HCT116 (cell line): ENCODE measurements around the gene SF3B4. TPM values are rescaled to one million over a fixed set of nuclear protein-coding genes. Genes with fewer than 3 reads are reported as not detected.

Source experiments
- ATAC-seq: fragments of 200-7000 bp; cut with Tn5 transposase; 2 replicates; pipeline ENCODE4 v1.9.1; 2020; ENCODE audit warnings: mild to moderate bottlenecking, moderate library complexity
- BruUV-seq: library from RNA; stranded (reverse); fragments of 400-500 nt; replicated peaks from 2 replicates; lab custom pipeline; 2021; lab: Mats Ljungman, UMichigan
- CTCF ChIA-PET: fragments of 300-600 bp; sonication (Branson Sonifier 250); formaldehyde crosslinking; loops from one replicate; lab custom pipeline; 2021; ENCODE audit warnings: antibody characterized with exemption; lab: Charles Lee
- POLR2A ChIA-PET: fragments of 300-600, 350-600 bp; sonication (Branson Sonifier 250); formaldehyde crosslinking; loops from one replicate; lab custom pipeline; 2021; ENCODE audit warnings: antibody characterized with exemption; lab: Charles Lee
- RAD21 ChIA-PET, 2 experiments: fragments of 300-600 bp; sonication (Branson Sonifier 250); formaldehyde crosslinking; loops; one replicate each; lab custom pipeline; 2023; ENCODE audit warnings: low total read pairs in 2 of 2; ENCODE audit not compliant: uncharacterized antibody in 2 of 2, unreplicated experiment in 2 of 2, low non-redundant PET in 1 of 2; lab: Charles Lee
- DNase-seq: peaks from one replicate; pipeline ENCODE4 v3.0.0-alpha.2; 2010; ENCODE audit warnings: low read depth, low spot score
- H2AFZ ChIP-seq: fragments of 200-600 bp; shearing (Covaris generic), sonication (generic); 2 replicates; pipeline ENCODE4 v1.6.1; 2017; ENCODE audit warnings: low read depth, mixed run types, mixed read lengths, antibody characterized with exemption, low read length; ENCODE audit not compliant: poor library complexity, severe bottlenecking
- H3K27ac ChIP-seq: 2 replicates; pipeline ENCODE4 v1.5.1; 2012; ENCODE audit warnings: low read depth, low read length
- H3K27me3 ChIP-seq: fragments of 200-600 bp; sonication (generic); 2 replicates; pipeline ENCODE4 v1.6.1; 2016; ENCODE audit warnings: mixed run types, low read length, mixed read lengths; ENCODE audit not compliant: insufficient read depth
- H3K36me3 ChIP-seq, 2 experiments: fragments of 200-500 bp in 1 of 2; fragments of 200-600 bp in 1 of 2; sonication (Bioruptor generic) in 1 of 2; sonication (generic) in 1 of 2; 2 replicates each; pipeline versions ENCODE4 v1.5.1 to v1.6.1; 2014 to 2016; ENCODE audit warnings: low read length in 2 of 2, inconsistent platforms in 1 of 2, mixed read lengths in 1 of 2, mixed run types in 1 of 2; ENCODE audit not compliant: insufficient read depth in 2 of 2, control insufficient read depth in 1 of 2
- H3K4me1 ChIP-seq, 2 experiments: fragments of 200-600 bp in 1 of 2; sonication (generic) in 1 of 2; 2 replicates each; pipeline versions ENCODE4 v1.5.1 to v1.6.1; 2012 to 2017; ENCODE audit warnings: low read length in 2 of 2, inconsistent platforms in 1 of 2, mild to moderate bottlenecking in 1 of 2, mixed read lengths in 1 of 2, mixed run types in 1 of 2, moderate library complexity in 1 of 2; ENCODE audit not compliant: insufficient read depth in 2 of 2, control insufficient read depth in 1 of 2
- H3K4me2 ChIP-seq: fragments of 200-600 bp; sonication (generic); 2 replicates; pipeline ENCODE4 v1.6.1; 2017; ENCODE audit warnings: mixed run types, low read length, mixed read lengths
- H3K4me3 ChIP-seq, 2 experiments: fragments of 200-600 bp in 1 of 2; sonication (generic) in 1 of 2; replicated peaks in 1 of 2; 2 replicates each; pipeline ENCODE4 v1.5.1; 2011 to 2016; ENCODE audit warnings: low read length in 2 of 2, control low read depth in 1 of 2, low read depth in 1 of 2, mild to moderate bottlenecking in 1 of 2, mixed read lengths in 1 of 2, mixed run types in 1 of 2
- H3K79me2 ChIP-seq: fragments of 200-600 bp; sonication (generic); 2 replicates; pipeline ENCODE4 v1.6.1; 2017; ENCODE audit warnings: mild to moderate bottlenecking, mixed run types, low read length, moderate library complexity, mixed read lengths; ENCODE audit not compliant: insufficient read depth
- H3K9ac ChIP-seq: fragments of 200-600 bp; sonication (generic); 2 replicates; pipeline ENCODE4 v1.6.1; 2016; ENCODE audit warnings: low read length, mixed read lengths
- H3K9me2 ChIP-seq: fragments of 200-600 bp; sonication (generic), shearing (Covaris generic); 2 replicates; pipeline ENCODE4 v1.6.1; 2017; ENCODE audit warnings: mixed run types, mild to moderate bottlenecking, moderate library complexity; ENCODE audit not compliant: insufficient read depth
- H3K9me3 ChIP-seq, 2 experiments: fragments of 200-500 bp in 1 of 2; fragments of 200-600 bp in 1 of 2; sonication (Bioruptor generic) in 1 of 2; sonication (generic) in 1 of 2; 2 replicates each; pipeline ENCODE4 v1.6.1; 2014 to 2017; ENCODE audit warnings: low read length in 2 of 2, mixed read lengths in 2 of 2, inconsistent platforms in 1 of 2, low read depth in 1 of 2, mild to moderate bottlenecking in 1 of 2, mixed run types in 1 of 2, moderate library complexity in 1 of 2; ENCODE audit not compliant: control insufficient read depth in 1 of 2, insufficient read depth in 1 of 2
- H4K20me1 ChIP-seq: fragments of 200-600 bp; sonication (generic), shearing (Covaris generic); 2 replicates; pipeline ENCODE4 v1.6.1; 2017; ENCODE audit warnings: mixed run types, mild to moderate bottlenecking, moderate library complexity; ENCODE audit not compliant: insufficient read depth
- CEBPB ChIP-seq: IDR thresholded peaks from 2 replicates; pipeline ENCODE4 v1.6.1; 2012; ENCODE audit warnings: low read depth
- CTCF ChIP-seq, 3 experiments: fragments of 200-600 bp in 1 of 3; sonication (generic) in 1 of 3; IDR thresholded peaks in 2 of 3; conservative IDR thresholded peaks in 1 of 3; 2 replicates each; pipeline ENCODE4 v1.5.1; 2012 to 2017; ENCODE audit warnings: low read depth in 2 of 3, low read length in 2 of 3, antibody characterized with exemption in 1 of 3, borderline replicate concordance in 1 of 3, control low read depth in 1 of 3, mild to moderate bottlenecking in 1 of 3, mixed read lengths in 1 of 3, mixed run types in 1 of 3, moderate library complexity in 1 of 3; ENCODE audit not compliant: insufficient read depth in 1 of 3
- EGR1 ChIP-seq: IDR thresholded peaks from 2 replicates; pipeline ENCODE4 v1.6.1; 2012; ENCODE audit warnings: low read depth
- EZH2 ChIP-seq: fragments of 200-600 bp; sonication (generic); IDR thresholded peaks from 2 replicates; pipeline ENCODE4 v1.6.1; 2017; ENCODE audit warnings: antibody characterized with exemption, mixed run types
- EZH2phosphoT487 ChIP-seq: fragments of 200-600 bp; IDR thresholded peaks from 2 replicates; pipeline ENCODE4 v1.6.1; 2018; ENCODE audit warnings: antibody characterized with exemption, borderline replicate concordance
- FOSL1 ChIP-seq: IDR thresholded peaks from 2 replicates; pipeline ENCODE4 v1.6.1; 2012; ENCODE audit warnings: low read depth
- JUND ChIP-seq: IDR thresholded peaks from 2 replicates; pipeline ENCODE4 v1.6.1; 2012
- POLR2A ChIP-seq: IDR thresholded peaks from 2 replicates; pipeline ENCODE4 v1.7.0; 2011; ENCODE audit warnings: borderline replicate concordance; ENCODE audit not compliant: insufficient read depth, insufficient read length; ENCODE audit errors: extremely low read depth
- POLR2AphosphoS5 ChIP-seq: IDR thresholded peaks from 2 replicates; pipeline ENCODE4 v1.6.1; 2011; ENCODE audit warnings: mild to moderate bottlenecking, low read depth, low read length, moderate library complexity
- RAD21 ChIP-seq: IDR thresholded peaks from 2 replicates; pipeline ENCODE4 v1.6.1; 2012; ENCODE audit warnings: low read depth, mild to moderate bottlenecking
- SIN3A ChIP-seq: IDR thresholded peaks from 2 replicates; pipeline ENCODE4 v1.6.1; 2012; ENCODE audit warnings: low read depth
- SP1 ChIP-seq: IDR thresholded peaks from 2 replicates; pipeline ENCODE4 v1.6.1; 2012; ENCODE audit warnings: low read depth
- YY1 ChIP-seq: IDR thresholded peaks from 2 replicates; pipeline ENCODE4 v1.6.1; 2011; ENCODE audit warnings: low read length, low read depth, moderate library complexity, mild to moderate bottlenecking; ENCODE audit not compliant: insufficient replicate concordance; ENCODE audit errors: extremely low read depth
- ZFX ChIP-seq: fragments of 450-650 bp; IDR thresholded peaks from 2 replicates; pipeline ENCODE4 v1.6.1; 2017
- ZNF274 ChIP-seq: fragments of 200-500 bp; sonication (Bioruptor generic); IDR thresholded peaks from 2 replicates; pipeline ENCODE4 v1.6.1; 2014; ENCODE audit warnings: mild to moderate bottlenecking, low read depth, low read length, inconsistent platforms
- intact Hi-C: fragments of 100-400 bp; cut with micrococcal nuclease; formaldehyde crosslinking; loops from 2 replicates; pipeline ENCODE4 v1.10.0; 2022
- total RNA-seq: library from RNA; stranded (reverse); gene quantifications from one replicate; pipeline ENCODE4 v1.2.1, GENCODE V29; 2021; ENCODE audit not compliant: unreplicated experiment
- TF ChIP-seq, protein P1 (sequence below): IDR thresholded peaks from 2 replicates; pipeline ENCODE4 v1.6.1; 2012
- TF ChIP-seq, protein P2 (sequence below): IDR thresholded peaks from 2 replicates; pipeline ENCODE4 v1.6.1; 2011; ENCODE audit warnings: mild to moderate bottlenecking, low read length, moderate library complexity; ENCODE audit not compliant: insufficient replicate concordance; ENCODE audit errors: extremely low read depth
- TF ChIP-seq, protein P3 (sequence below): IDR thresholded peaks from 2 replicates; pipeline ENCODE4 v1.6.1; 2012

Gene SF3B4
- total RNA-seq, 1 experiment from 2014 or later, result 88.5 TPM

DNA sequence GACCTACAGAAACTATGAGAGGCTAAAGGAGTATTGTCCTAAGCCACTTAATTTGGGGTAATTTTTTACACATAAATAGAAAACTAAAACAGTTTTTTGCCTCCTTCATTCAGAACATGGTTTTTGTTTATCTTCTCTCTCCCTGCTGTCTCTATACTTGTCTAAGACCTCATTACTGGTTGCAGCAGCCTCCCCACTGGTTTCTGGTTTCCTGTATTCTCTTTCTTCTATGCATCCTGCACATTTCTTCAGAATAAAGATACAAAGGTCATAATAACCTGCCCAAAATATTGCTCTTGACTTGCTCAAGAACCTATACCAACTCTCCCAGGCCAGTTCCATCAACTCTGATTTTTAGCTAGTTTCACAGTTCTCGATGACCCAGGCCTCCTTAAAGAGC is 48.0 kb downstream of the SF3B4 start:
- intact Hi-C loops, result no loop called here
- Histone ChIP-seq H3K4me2 (no peak overlapping the region), H3K9ac (no peak overlapping the region), H3K79me2 (no peaks in the 10 kb centered on the region), H2AFZ (no peak overlapping the region), H3K4me3 (no peak overlapping the region), H3K27ac (no peak overlapping the region), H3K36me3 (no peaks in the 10 kb centered on the region), H4K20me1 (no peaks in the 10 kb centered on the region), H3K9me2 (no peaks in the 10 kb centered on the region), H3K27me3 (no peaks in the 10 kb centered on the region), H3K9me3 (no peaks in the 10 kb centered on the region), H3K4me1 (peaks cover 6 to 7% of the 10 kb centered on the region in 2 experiments)
- ChIA-PET CTCF (no interaction called here), RAD21 (no interaction called here), POLR2A (no interaction called here)
- ATAC-seq (no peak), DNase-seq (no peak)
- TF ChIP-seq POLR2A (no peak), ZFX (no peak), CTCF (IDR thresholded peaks at IDR 0.05 in 2 of 3, conservative IDR thresholded peaks at IDR 0.05 in 1 of 3; ENCODE audit: borderline replicate concordance in 1 of 3, insufficient read depth in 1 of 3, low read depth in 2 of 3, low read length in 2 of 3) (no peak), SP1 (no peak), RAD21 (no peak), EZH2 (no peak), FOSL1 (no peak), EGR1 (no peak), ZNF274 (no peak), SIN3A (no peak), YY1 (no peak), CEBPB (no peak), JUND (no peak), POLR2AphosphoS5 (no peak), EZH2phosphoT487 (no peak)
- TF ChIP-seq, protein P1, sequence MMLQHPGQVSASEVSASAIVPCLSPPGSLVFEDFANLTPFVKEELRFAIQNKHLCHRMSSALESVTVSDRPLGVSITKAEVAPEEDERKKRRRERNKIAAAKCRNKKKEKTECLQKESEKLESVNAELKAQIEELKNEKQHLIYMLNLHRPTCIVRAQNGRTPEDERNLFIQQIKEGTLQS, result no peak
- TF ChIP-seq, protein P2, sequence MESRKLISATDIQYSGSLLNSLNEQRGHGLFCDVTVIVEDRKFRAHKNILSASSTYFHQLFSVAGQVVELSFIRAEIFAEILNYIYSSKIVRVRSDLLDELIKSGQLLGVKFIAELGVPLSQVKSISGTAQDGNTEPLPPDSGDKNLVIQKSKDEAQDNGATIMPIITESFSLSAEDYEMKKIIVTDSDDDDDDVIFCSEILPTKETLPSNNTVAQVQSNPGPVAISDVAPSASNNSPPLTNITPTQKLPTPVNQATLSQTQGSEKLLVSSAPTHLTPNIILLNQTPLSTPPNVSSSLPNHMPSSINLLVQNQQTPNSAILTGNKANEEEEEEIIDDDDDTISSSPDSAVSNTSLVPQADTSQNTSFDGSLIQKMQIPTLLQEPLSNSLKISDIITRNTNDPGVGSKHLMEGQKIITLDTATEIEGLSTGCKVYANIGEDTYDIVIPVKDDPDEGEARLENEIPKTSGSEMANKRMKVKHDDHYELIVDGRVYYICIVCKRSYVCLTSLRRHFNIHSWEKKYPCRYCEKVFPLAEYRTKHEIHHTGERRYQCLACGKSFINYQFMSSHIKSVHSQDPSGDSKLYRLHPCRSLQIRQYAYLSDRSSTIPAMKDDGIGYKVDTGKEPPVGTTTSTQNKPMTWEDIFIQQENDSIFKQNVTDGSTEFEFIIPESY, result no peak
- TF ChIP-seq, protein P3, sequence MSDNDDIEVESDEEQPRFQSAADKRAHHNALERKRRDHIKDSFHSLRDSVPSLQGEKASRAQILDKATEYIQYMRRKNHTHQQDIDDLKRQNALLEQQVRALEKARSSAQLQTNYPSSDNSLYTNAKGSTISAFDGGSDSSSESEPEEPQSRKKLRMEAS, result no peak
- no TSS peak for BruUV-seq
